AG09309 (cell line): Measurements from ENCODE around the gene SMAD4.
A peak's percentile ranks its signal among the peaks of the same experiment; 100 is the strongest.

Experiments
- DNase-seq: peaks from one replicate; pipeline ENCODE4 v3.0.0-alpha.2; 2010; ENCODE audit warnings: low read depth
- H3K4me3 ChIP-seq: 2 replicates; pipeline ENCODE4 v1.5.1; 2011; ENCODE audit warnings: mild to moderate bottlenecking, low read depth, low read length, moderate library complexity; ENCODE audit not compliant: control insufficient read depth
- TF ChIP-seq, protein P1 (sequence below): IDR thresholded peaks from 2 replicates; pipeline ENCODE4 v1.5.1; 2011; ENCODE audit warnings: mild to moderate bottlenecking, low read depth, low read length, inconsistent platforms; ENCODE audit not compliant: insufficient read depth, control insufficient read depth; ENCODE audit errors: missing control alignments

SMAD4 gene

DNA sequence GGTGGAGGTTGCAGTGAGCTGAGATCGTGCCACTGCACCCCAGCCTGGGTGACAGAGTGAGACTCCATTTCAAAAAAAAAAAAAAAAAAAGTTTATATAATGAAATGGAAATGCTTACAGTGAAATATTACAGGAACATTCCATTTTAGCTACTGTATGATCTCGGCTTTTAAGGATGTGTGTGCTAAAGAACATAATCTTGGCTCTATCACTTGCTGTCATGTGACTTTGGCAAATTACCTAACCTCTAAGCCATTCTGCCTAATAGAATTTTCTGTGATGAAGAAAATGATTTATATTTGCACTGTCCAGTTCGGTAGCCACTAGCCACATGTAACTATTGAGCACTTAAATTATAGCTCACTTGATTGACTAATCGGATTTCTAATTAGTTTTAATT, 36.3 kb downstream of the SMAD4 start:
- DNase-seq, result no peak
- H3K4me3 ChIP-seq, result no peak overlapping the region
- TF ChIP-seq, protein P1, sequence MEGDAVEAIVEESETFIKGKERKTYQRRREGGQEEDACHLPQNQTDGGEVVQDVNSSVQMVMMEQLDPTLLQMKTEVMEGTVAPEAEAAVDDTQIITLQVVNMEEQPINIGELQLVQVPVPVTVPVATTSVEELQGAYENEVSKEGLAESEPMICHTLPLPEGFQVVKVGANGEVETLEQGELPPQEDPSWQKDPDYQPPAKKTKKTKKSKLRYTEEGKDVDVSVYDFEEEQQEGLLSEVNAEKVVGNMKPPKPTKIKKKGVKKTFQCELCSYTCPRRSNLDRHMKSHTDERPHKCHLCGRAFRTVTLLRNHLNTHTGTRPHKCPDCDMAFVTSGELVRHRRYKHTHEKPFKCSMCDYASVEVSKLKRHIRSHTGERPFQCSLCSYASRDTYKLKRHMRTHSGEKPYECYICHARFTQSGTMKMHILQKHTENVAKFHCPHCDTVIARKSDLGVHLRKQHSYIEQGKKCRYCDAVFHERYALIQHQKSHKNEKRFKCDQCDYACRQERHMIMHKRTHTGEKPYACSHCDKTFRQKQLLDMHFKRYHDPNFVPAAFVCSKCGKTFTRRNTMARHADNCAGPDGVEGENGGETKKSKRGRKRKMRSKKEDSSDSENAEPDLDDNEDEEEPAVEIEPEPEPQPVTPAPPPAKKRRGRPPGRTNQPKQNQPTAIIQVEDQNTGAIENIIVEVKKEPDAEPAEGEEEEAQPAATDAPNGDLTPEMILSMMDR, result no peak

DNA sequence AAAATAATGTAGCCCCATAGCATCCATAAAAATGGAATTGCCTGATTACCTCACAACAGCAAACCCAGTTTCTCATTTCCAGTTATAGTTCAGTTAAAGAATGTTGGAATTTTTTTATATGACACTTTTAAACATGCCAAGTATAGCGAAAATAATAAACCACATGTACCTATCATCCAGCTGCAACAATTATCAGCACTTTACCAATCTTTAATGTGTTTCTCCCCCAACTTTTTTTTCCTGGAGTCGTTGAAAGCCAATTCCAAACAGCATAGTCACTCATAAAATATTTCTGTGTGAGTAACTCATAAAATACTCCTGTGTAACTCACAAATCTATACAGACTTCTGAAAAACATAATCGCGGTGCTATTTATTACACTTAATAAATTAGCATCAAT, 38.1 kb downstream of the SMAD4 start:
- no peak overlapping the region for H3K4me3 ChIP-seq
- TF ChIP-seq, protein P1, result no peak
- peak; percentile 93 for DNase-seq

DNA sequence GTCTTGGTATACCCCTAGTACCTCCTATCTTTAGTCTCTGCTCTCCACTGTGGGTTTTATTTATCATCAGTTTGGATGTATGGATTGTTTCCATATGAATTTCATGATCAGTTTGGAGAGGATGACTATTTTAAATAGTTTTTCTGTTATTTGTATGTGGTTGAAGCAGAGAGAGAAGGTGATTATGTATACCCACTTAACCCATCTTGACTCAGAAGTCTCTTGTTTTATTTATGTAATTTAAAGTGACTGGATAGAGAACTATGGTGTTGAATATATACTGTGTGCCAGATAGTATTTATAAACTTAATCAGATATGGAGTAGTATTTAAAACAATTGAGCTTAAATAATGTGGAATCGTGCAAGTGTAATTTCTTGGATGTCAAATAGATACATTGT, 39.9 kb downstream of the SMAD4 start:
- no peak overlapping the region for H3K4me3 ChIP-seq
- TF ChIP-seq, protein P1, result no peak
- DNase-seq, result no peak

DNA sequence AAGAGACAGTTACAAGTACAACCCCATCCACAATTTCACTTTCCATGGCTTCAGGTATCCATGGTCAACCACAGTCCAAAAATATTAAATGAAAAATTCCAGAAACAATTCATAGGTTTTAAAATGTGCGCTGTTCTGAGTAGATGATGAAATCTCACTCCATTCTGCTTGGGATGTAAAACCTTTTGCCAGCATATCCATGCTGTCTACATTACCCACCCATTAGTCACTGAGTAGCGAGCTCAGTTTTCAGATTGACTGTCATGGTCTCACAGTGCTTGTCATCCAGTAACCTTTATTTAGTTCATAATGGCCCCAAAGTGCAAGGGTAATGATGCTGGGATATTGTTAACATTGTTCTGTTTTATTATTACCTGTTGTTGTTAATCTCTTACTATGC, 40.5 kb downstream of the SMAD4 start:
- TF ChIP-seq, protein P1, result no peak
- DNase-seq, result peak; percentile 83
- no peak overlapping the region for H3K4me3 ChIP-seq

DNA sequence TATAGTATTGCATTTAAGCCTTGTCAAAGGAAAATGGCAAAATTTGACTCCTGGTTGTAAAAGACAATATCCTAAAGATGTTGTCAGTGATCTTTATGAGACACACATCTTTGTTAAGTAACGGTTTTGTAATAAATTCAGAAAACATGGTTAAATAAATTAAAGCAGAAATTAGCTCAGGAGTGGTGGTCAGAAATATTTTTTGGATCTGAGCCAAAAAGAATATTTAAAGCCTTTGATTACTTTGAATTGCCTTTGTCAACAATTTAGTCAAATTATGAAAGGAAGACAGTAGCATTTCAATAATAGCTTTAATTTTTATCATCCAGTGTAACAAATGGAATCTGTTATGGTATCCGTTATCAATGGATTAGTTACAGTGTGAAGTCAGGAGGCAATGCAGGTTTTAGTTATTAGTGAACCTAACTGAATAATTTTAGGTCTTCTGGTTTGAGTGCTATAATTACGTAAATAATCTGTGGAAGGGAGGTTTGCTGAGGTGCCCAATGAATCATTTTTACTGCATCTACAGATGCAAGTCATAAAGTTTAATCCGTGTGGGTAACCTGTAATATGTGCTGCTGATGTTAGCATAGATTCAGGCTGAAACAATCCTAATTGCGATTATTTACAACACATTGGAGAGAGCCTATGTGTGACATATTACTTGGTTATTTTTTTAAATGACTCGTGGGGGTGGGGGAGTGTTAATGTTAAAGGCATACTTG, 42.7 kb downstream of the SMAD4 start:
- TF ChIP-seq, protein P1, result no peak
- no peak overlapping the region for H3K4me3 ChIP-seq
- DNase-seq, result peak; percentile 67

DNA sequence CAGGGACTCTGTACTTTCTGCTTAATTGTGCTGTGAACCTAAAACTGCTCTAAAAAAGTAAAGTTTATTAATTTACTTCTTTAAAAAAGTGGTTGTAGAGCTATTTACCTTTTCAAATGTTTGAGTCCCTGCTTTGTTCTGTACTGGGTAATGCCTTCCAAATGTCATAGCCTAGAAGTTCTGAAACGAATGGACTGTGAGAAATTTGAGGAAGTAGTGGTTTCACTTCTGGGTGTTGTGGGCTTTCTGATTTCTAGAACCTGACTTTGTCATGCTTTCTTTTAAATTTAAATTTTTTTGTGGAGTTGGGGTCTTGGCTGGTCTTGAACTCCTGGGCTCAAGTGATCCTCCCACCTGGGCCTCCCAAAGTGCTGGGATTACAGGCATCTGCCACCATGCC, 44.6 kb downstream of the SMAD4 start:
- TF ChIP-seq, protein P1, result no peak
- no peak overlapping the region for H3K4me3 ChIP-seq
- DNase-seq, result no peak
